Transverse colon (tissue), 4 donors: ENCODE data around the gene TYW1.
"Not testable (repeated sequence)": the region's sequence is repeated elsewhere in the genome, so short reads cannot be mapped to it uniquely, and the experiment has no call there.

Experiments used
- EP300 ChIP-seq: sonication (generic); formaldehyde crosslinking; IDR thresholded peaks from one replicate; pipeline ENCODE4 v1.6.1; 2017; ENCODE audit warnings: antibody characterized with exemption, low read depth
- POLR2A ChIP-seq: fragments of 450-650 bp; IDR thresholded peaks from one replicate; pipeline ENCODE4 v1.6.1; 2016; ENCODE audit warnings: antibody characterized with exemption, mild to moderate bottlenecking, moderate library complexity
- POLR2AphosphoS5 ChIP-seq, 3 donors: sonication (generic); formaldehyde crosslinking; IDR thresholded peaks; one replicate each; pipeline ENCODE4 v1.6.1; 2016; ENCODE audit warnings: antibody characterized with exemption in 3 of 3
- TF ChIP-seq, protein P1 (sequence below), 5 experiments: fragments of 200-600 bp in 3 of 5; fragments of 450-650 bp in 2 of 5; sonication (generic) in 3 of 5; IDR thresholded peaks; 1 replicate in 2 of 5; 2 replicates in 3 of 5; pipeline ENCODE4 v1.5.1; 2016 to 2017; ENCODE audit warnings: antibody characterized with exemption in 5 of 5, inconsistent platforms in 3 of 5, mild to moderate bottlenecking in 2 of 5, moderate library complexity in 1 of 5

DNA sequence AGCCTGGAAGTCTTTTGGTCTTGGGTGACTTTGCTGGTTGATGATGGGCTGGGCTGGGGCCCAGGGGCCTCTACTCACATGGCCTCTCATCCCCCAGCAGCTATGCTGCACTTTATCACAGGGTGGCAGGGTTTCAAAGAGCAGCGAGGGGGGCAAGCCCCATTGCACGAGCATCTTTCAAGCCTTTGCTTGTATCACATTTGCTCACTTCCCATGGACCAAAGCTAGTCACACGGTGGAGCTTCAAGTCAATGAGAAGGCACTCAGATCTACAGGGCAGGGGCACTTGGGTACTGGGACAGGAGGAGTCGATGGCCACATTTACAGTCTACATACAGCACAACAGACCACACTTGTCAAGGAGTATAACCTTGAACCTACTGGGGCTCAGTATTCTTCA is 108.3 kb downstream of the TYW1 start:
- TF ChIP-seq, protein P1, sequence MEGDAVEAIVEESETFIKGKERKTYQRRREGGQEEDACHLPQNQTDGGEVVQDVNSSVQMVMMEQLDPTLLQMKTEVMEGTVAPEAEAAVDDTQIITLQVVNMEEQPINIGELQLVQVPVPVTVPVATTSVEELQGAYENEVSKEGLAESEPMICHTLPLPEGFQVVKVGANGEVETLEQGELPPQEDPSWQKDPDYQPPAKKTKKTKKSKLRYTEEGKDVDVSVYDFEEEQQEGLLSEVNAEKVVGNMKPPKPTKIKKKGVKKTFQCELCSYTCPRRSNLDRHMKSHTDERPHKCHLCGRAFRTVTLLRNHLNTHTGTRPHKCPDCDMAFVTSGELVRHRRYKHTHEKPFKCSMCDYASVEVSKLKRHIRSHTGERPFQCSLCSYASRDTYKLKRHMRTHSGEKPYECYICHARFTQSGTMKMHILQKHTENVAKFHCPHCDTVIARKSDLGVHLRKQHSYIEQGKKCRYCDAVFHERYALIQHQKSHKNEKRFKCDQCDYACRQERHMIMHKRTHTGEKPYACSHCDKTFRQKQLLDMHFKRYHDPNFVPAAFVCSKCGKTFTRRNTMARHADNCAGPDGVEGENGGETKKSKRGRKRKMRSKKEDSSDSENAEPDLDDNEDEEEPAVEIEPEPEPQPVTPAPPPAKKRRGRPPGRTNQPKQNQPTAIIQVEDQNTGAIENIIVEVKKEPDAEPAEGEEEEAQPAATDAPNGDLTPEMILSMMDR (IDR thresholded peaks at IDR 0.05): not testable (repeated sequence)
- not testable (repeated sequence) for TF ChIP-seq EP300; POLR2AphosphoS5 (IDR thresholded peaks at IDR 0.05); POLR2A
